IPS-NIHi7 (cell line): Measurements from ENCODE around the gene MARCHF11.

ENCODE experiments used
- DNase-seq: peaks from one replicate; pipeline ENCODE4 v3.0.0; 2012; ENCODE audit warnings: mixed read lengths; ENCODE audit errors: extremely low spot score

MARCHF11 gene

GRCh38 chr5:16179511-16179935 is at the start of gene MARCHF11:
Gene MARCHF11, minus strand, starts transcription at chr5:16179791. Its CDS starts 216 bp downstream, at chr5:16179575.
- DNase-seq: peak; percentile 58

- DNase-seq: no peak
Measured at GRCh38 chr5:16225927-16226326, 46.3 kb upstream of the MARCHF11 start.

- DNase-seq: no peak
Measured at GRCh38 chr5:16192311-16192710, 12.7 kb upstream of the MARCHF11 start.

- DNase-seq: no peak
Measured at GRCh38 chr5:16180789-16181082, 1.1 kb upstream of the MARCHF11 start.

- peak; percentile 18 for DNase-seq
Measured at GRCh38 chr5:16179936-16180788, 571 bp upstream of the MARCHF11 start.

- peak; percentile 84 for DNase-seq
Measured at GRCh38 chr5:16178745-16179372, 732 bp downstream of the MARCHF11 start.

GRCh38 chr5:16169550-16169949 is 10.0 kb downstream of the MARCHF11 start:
- DNase-seq: no peak

GRCh38 chr5:16160706-16161105 is 18.9 kb downstream of the MARCHF11 start:
- peak; percentile 74 for DNase-seq

- no peak for DNase-seq
Measured at GRCh38 chr5:16159636-16160035, 20.0 kb downstream of the MARCHF11 start.

GRCh38 chr5:16156152-16156551 is 23.4 kb downstream of the MARCHF11 start:
- no peak for DNase-seq

- no peak for DNase-seq
Measured at GRCh38 chr5:16152601-16153568, 26.7 kb downstream of the MARCHF11 start.

GRCh38 chr5:16149621-16150020 is 30.0 kb downstream of the MARCHF11 start:
- DNase-seq: no peak

GRCh38 chr5:16147179-16147900 is 32.3 kb downstream of the MARCHF11 start:
- DNase-seq: no peak

GRCh38 chr5:16144416-16144815 is 35.2 kb downstream of the MARCHF11 start:
- DNase-seq: no peak

- DNase-seq: no peak
Measured at GRCh38 chr5:16143361-16144049, 36.1 kb downstream of the MARCHF11 start.

GRCh38 chr5:16140944-16141343 is 38.6 kb downstream of the MARCHF11 start:
- no peak for DNase-seq

- DNase-seq: no peak
Measured at GRCh38 chr5:16140417-16140816, 39.2 kb downstream of the MARCHF11 start.

GRCh38 chr5:16137177-16137576 is 42.4 kb downstream of the MARCHF11 start:
- DNase-seq: no peak

GRCh38 chr5:16135506-16135905 is 44.1 kb downstream of the MARCHF11 start:
- no peak for DNase-seq

GRCh38 chr5:16135003-16135402 is 44.6 kb downstream of the MARCHF11 start:
- no peak for DNase-seq

- DNase-seq: no peak
Measured at GRCh38 chr5:16134204-16134603, 45.4 kb downstream of the MARCHF11 start.
